ENCODE data around the gene CIRBP. TPM values are rescaled to one million over a fixed set of nuclear protein-coding genes. Genes with fewer than 3 reads are reported as not detected.

Gene CIRBP
- total RNA-seq, 1 experiment from 2014 or later, result 136 TPM

GRCh38 chr19:1270213-1270853 lies 1.2 kb downstream of the CIRBP start:
- peak; percentile 51 for DNase-seq
- Histone ChIP-seq H2AFZ (ENCODE audit: low read length) (0 out of 2 replicates have a peak overlapping the region, but pooled peaks have one; percentile 26), H4K20me1 (ENCODE audit: low read length) (no peaks in the 10 kb centered on the region), H3K9me2 (replicated peaks; ENCODE audit: low read length) (no peaks in the 10 kb centered on the region), H3K36me3 (ENCODE audit: low read depth, low read length) (peaks cover 6% of the 10 kb centered on the region; the same call in 1 of the 2 replicates), H3K4me2 (ENCODE audit: low read length) (peak overlapping the region; percentile 98), H3K27me3 (ENCODE audit: low read length) (no peaks in the 10 kb centered on the region), H3K4me1 (ENCODE audit: insufficient read depth, low read length) (peaks cover 74% of the 10 kb centered on the region), H3K79me2 (ENCODE audit: low read length) (peaks cover 56% of the 10 kb centered on the region), H3K4me3 (ENCODE audit: low read length) (peak overlapping the region; percentile 71), H3K9ac (ENCODE audit: low read length) (peak overlapping the region; percentile 85), H3K27ac (ENCODE audit: low read length) (peak overlapping the region; percentile 94), H3K9me3 (ENCODE audit: low read length) (no peaks in the 10 kb centered on the region), H3F3A (ENCODE audit: low read length, unreplicated experiment) (no peaks in the 10 kb centered on the region)
- no TSS peak for BruUV-seq (replicated peaks)
- intact Hi-C loops (cut with micrococcal nuclease), result loop anchor here (10.0 kb wide), 1 partner anchor 84 kb away; a partner anchor contains a TSS
- CTCF ChIA-PET, result no interaction called here
- ATAC-seq, result no peak
- no peak for TF ChIP-seq CTCF (conservative IDR thresholded peaks at IDR 0.05; ENCODE audit: low read depth, low read length)
- TF ChIP-seq EZH2 (IDR thresholded peaks at IDR 0.05; ENCODE audit: low read length, unreplicated experiment), result no peak
- no peak for TF ChIP-seq EZH2phosphoT487 (IDR thresholded peaks at IDR 0.05; ENCODE audit: borderline replicate concordance, low read length)
- POLR2A ChIA-PET (ENCODE audit: unreplicated experiment), result no interaction called here

- Histone ChIP-seq H2AFZ (ENCODE audit: low read length) (no peak overlapping the region), H3K36me3 (ENCODE audit: low read depth, low read length) (peaks cover 6% of the 10 kb centered on the region; the same call in 1 of the 2 replicates), H3K9me2 (replicated peaks; ENCODE audit: low read length) (no peaks in the 10 kb centered on the region), H3K4me2 (ENCODE audit: low read length) (peak overlapping the region; percentile 98), H3K27ac (ENCODE audit: low read length) (peak overlapping the region; percentile 94; the same call in 1 of the 2 replicates), H4K20me1 (ENCODE audit: low read length) (no peaks in the 10 kb centered on the region), H3K9ac (ENCODE audit: low read length) (peak overlapping the region; percentile 85), H3K4me3 (ENCODE audit: low read length) (peak overlapping the region; percentile 71), H3K9me3 (ENCODE audit: low read length) (no peaks in the 10 kb centered on the region), H3F3A (ENCODE audit: low read length, unreplicated experiment) (no peaks in the 10 kb centered on the region), H3K4me1 (ENCODE audit: insufficient read depth, low read length) (peaks cover 71% of the 10 kb centered on the region), H3K27me3 (ENCODE audit: low read length) (no peaks in the 10 kb centered on the region), H3K79me2 (ENCODE audit: low read length) (peaks cover 58% of the 10 kb centered on the region)
- ChIA-PET POLR2A (ENCODE audit: unreplicated experiment) (no interaction called here), CTCF (no interaction called here)
- TF ChIP-seq CTCF (conservative IDR thresholded peaks at IDR 0.05; ENCODE audit: low read depth, low read length) (no peak), EZH2 (IDR thresholded peaks at IDR 0.05; ENCODE audit: low read length, unreplicated experiment) (no peak), EZH2phosphoT487 (IDR thresholded peaks at IDR 0.05; ENCODE audit: borderline replicate concordance, low read length) (no peak)
- ATAC-seq (no peak), DNase-seq (no peak)
- intact Hi-C loops (cut with micrococcal nuclease), result loop anchor here (10.0 kb wide), 1 partner anchor 84 kb away; a partner anchor contains a TSS
- no TSS peak for BruUV-seq (replicated peaks)
These were observed 1.9 kb downstream of the CIRBP start for GRCh38 chr19:1270854-1271527.
